Measurements from ENCODE around the gene CORO6.
A peak's percentile ranks its signal among the peaks of the same experiment; 100 is the strongest.

Gene CORO6

GRCh38 chr17:29608986-29609385, 13.7 kb downstream of the CORO6 start:
- Histone ChIP-seq H3K36me3 (no peaks in the 10 kb centered on the region), H3K4me1 (peaks cover 0 to 13% (median 13%) of the 10 kb centered on the region in 4 donors), H3K27me3 (no peaks in the 10 kb centered on the region), H3K4me3 (no peak overlapping the region), H3K9me3 (no peaks in the 10 kb centered on the region), H3K27ac (no peak overlapping the region)
- DNase-seq = no peak
- TF ChIP-seq, protein P1, sequence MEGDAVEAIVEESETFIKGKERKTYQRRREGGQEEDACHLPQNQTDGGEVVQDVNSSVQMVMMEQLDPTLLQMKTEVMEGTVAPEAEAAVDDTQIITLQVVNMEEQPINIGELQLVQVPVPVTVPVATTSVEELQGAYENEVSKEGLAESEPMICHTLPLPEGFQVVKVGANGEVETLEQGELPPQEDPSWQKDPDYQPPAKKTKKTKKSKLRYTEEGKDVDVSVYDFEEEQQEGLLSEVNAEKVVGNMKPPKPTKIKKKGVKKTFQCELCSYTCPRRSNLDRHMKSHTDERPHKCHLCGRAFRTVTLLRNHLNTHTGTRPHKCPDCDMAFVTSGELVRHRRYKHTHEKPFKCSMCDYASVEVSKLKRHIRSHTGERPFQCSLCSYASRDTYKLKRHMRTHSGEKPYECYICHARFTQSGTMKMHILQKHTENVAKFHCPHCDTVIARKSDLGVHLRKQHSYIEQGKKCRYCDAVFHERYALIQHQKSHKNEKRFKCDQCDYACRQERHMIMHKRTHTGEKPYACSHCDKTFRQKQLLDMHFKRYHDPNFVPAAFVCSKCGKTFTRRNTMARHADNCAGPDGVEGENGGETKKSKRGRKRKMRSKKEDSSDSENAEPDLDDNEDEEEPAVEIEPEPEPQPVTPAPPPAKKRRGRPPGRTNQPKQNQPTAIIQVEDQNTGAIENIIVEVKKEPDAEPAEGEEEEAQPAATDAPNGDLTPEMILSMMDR (IDR thresholded peaks at IDR 0.05) = no peak
- intact Hi-C loops (cut with DNase I; ENCODE audit: low total_unique reads) = no loop called here

- Histone ChIP-seq H3K36me3 (no peaks in the 10 kb centered on the region), H3K4me3 (no peak overlapping the region), H3K9me3 (no peaks in the 10 kb centered on the region), H3K4me1 (peaks cover 0 to under 1% (median 0%) of the 10 kb centered on the region in 4 donors), H3K27ac (no peak overlapping the region), H3K27me3 (no peaks in the 10 kb centered on the region)
- TF ChIP-seq, protein P1 (IDR thresholded peaks at IDR 0.05) = no peak
- DNase-seq = peak in 1 of 2 donors; percentile 64
- intact Hi-C loops (cut with DNase I; ENCODE audit: low total_unique reads) = no loop called here
These were observed 15.0 kb downstream of the CORO6 start for GRCh38 chr17:29607557-29608195.

- no peaks in the 10 kb centered on the region for H3K4me1 ChIP-seq
- no peaks in the 10 kb centered on the region for H3K27me3 ChIP-seq
- H3K4me3 ChIP-seq = no peak overlapping the region
- H3K36me3 ChIP-seq = no peaks in the 10 kb centered on the region
- TF ChIP-seq, protein P1 (IDR thresholded peaks at IDR 0.05) = no peak
- intact Hi-C loops (cut with DNase I; ENCODE audit: low total_unique reads) = no loop called here
- no peaks in the 10 kb centered on the region for H3K9me3 ChIP-seq
- no peak for DNase-seq
- H3K27ac ChIP-seq = no peak overlapping the region
These were observed 19.5 kb downstream of the CORO6 start for GRCh38 chr17:29603109-29603674.

- Histone ChIP-seq H3K27ac (no peak overlapping the region), H3K27me3 (no peaks in the 10 kb centered on the region), H3K4me3 (no peak overlapping the region), H3K36me3 (no peaks in the 10 kb centered on the region), H3K4me1 (peaks cover 0 to 16% (median 11%) of the 10 kb centered on the region in 4 donors), H3K9me3 (no peaks in the 10 kb centered on the region)
- DNase-seq = peak in 1 of 2 donors; percentile 60
- TF ChIP-seq, protein P1 (IDR thresholded peaks at IDR 0.05) = no peak
- intact Hi-C loops (cut with DNase I; ENCODE audit: low total_unique reads) = loop anchor here (10.0 kb wide), 1 partner anchor 773 kb away; no protein-coding TSS in a partner anchor
These were observed 25.1 kb downstream of the CORO6 start for GRCh38 chr17:29597361-29598172.

- H3K27me3 ChIP-seq = no peaks in the 10 kb centered on the region
- TF ChIP-seq, protein P1 (IDR thresholded peaks at IDR 0.05) = no peak
- H3K27ac ChIP-seq = no peak overlapping the region
- DNase-seq = no peak
- intact Hi-C loops (cut with DNase I; ENCODE audit: low total_unique reads) = loop anchor here (10.0 kb wide), 1 partner anchor 772 kb away; no protein-coding TSS in a partner anchor
- peaks cover 0 to 23% (median 19%) of the 10 kb centered on the region in 4 donors for H3K4me1 ChIP-seq
- H3K36me3 ChIP-seq = no peaks in the 10 kb centered on the region
- H3K4me3 ChIP-seq = no peak overlapping the region
- no peaks in the 10 kb centered on the region for H3K9me3 ChIP-seq
These were observed 25.9 kb downstream of the CORO6 start for GRCh38 chr17:29596811-29597210.
